ENCODE results near the gene C1orf210.

DNA sequence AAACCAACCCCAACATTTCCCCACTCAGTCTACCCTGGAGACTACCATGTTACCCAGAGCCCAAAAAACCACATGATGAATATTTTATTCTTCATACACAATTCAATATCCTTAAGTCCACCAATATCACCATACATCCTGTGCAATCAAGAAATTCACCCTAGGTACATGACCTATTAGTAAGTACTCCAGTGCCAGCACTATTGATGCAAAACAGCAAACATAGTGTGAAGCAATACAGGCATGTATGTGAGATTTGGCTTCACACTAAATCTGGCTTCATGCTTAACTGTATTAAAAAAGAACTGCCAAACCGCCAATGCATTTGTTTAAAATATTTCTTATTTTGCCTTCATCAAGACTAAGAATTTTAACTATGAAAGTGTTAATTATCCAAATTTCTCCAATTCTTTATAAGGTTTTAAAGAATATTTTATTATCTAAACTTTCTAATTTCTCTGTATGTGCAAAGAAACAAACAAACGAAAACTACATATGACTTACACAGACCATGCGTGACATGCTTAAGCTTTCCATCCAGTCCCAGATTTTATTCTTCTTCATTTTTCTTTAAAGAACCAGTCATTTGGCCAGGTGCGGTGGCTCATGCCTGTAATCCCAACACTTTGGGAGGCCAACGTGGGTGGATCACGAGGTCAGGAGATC lies 38.0 kb downstream of the C1orf210 start:
- no peak for TF ChIP-seq CTCF (conservative IDR thresholded peaks at IDR 0.05)
- no peak for TF ChIP-seq ZFX (IDR thresholded peaks at IDR 0.05)

Data from C4-2B (cell line).